A673 (cell line): Measurements from ENCODE around the gene FSTL4. TPM values are rescaled to one million over a fixed set of nuclear protein-coding genes. Genes with fewer than 3 reads are reported as not detected.

ENCODE experiments used
- BruUV-seq: library from RNA; stranded (reverse); fragments of 400-500 nt; replicated peaks from 2 replicates; lab custom pipeline; 2021; lab: Mats Ljungman, UMichigan
- CTCF ChIA-PET: fragments of 300-600 bp; sonication (Branson Sonifier 250); formaldehyde crosslinking; loops from one replicate; lab custom pipeline; 2022; ENCODE audit warnings: antibody characterized with exemption; lab: Charles Lee
- POLR2A ChIA-PET: fragments of 300-600 bp; sonication (Branson Sonifier 250); formaldehyde crosslinking; loops from one replicate; lab custom pipeline; 2022; ENCODE audit warnings: antibody characterized with exemption; ENCODE audit not compliant: low non-redundant PET; lab: Charles Lee
- DNase-seq: peaks from one replicate; pipeline ENCODE4 v3.0.0-alpha.2; 2015; ENCODE audit warnings: low spot score
- H3K27ac ChIP-seq: fragments of 200-600 bp; sonication (generic); 2 replicates; pipeline ENCODE4 v1.5.1; 2016; ENCODE audit warnings: mixed run types, low read depth, mild to moderate bottlenecking, mixed read lengths, antibody characterized with exemption, low read length; ENCODE audit not compliant: poor library complexity, severe bottlenecking
- H3K27me3 ChIP-seq: fragments of 200-600 bp; sonication (generic); replicated peaks from 2 replicates; pipeline ENCODE4 v1.6.1; 2017; ENCODE audit warnings: mixed run types, low read depth, mild to moderate bottlenecking, mixed read lengths, antibody characterized with exemption, low read length; ENCODE audit not compliant: insufficient read depth, poor library complexity
- H3K36me3 ChIP-seq: fragments of 200-600 bp; sonication (generic); 2 replicates; pipeline ENCODE4 v1.6.1; 2016; ENCODE audit warnings: mixed run types, mild to moderate bottlenecking, mixed read lengths, antibody characterized with exemption, low read length; ENCODE audit not compliant: insufficient read depth, poor library complexity, severe bottlenecking
- H3K4me1 ChIP-seq: fragments of 200-600 bp; sonication (generic); 2 replicates; pipeline ENCODE4 v1.6.1; 2017; ENCODE audit warnings: mixed run types, mild to moderate bottlenecking, mixed read lengths, antibody characterized with exemption, low read length; ENCODE audit not compliant: insufficient read depth, poor library complexity, severe bottlenecking
- H3K4me3 ChIP-seq: fragments of 200-600 bp; sonication (generic); 2 replicates; pipeline ENCODE4 v1.5.1; 2016; ENCODE audit warnings: low read depth, mixed run types, mild to moderate bottlenecking, mixed read lengths, low read length; ENCODE audit not compliant: poor library complexity, severe bottlenecking
- H3K9me3 ChIP-seq: fragments of 200-600 bp; sonication (generic); 2 replicates; pipeline ENCODE4 v1.6.1; 2016; ENCODE audit warnings: mixed run types, low read depth, mild to moderate bottlenecking, mixed read lengths, antibody characterized with exemption, low read length; ENCODE audit not compliant: poor library complexity, severe bottlenecking
- EZH2 ChIP-seq: fragments of 200-600 bp; sonication (generic); IDR thresholded peaks from 2 replicates; pipeline ENCODE4 v1.6.1; 2017; ENCODE audit warnings: borderline replicate concordance, low read depth, mild to moderate bottlenecking, mixed read lengths, antibody characterized with exemption, low read length; ENCODE audit not compliant: poor library complexity, severe bottlenecking
- intact Hi-C: fragments of 100-400 bp; cut with micrococcal nuclease; formaldehyde crosslinking; loops from one replicate; pipeline ENCODE4 v1.10.0; 2022; ENCODE audit not compliant: unreplicated experiment
- total RNA-seq: library from RNA; stranded (reverse); gene quantifications from 2 replicates; pipeline ENCODE4 v1.2.3, GENCODE V29; 2021
- TF ChIP-seq, protein P1 (sequence below): fragments of 300-800, 200-600 bp; sonication (generic); conservative IDR thresholded peaks from 2 replicates; pipeline ENCODE4 v1.5.1; 2017; ENCODE audit warnings: low read depth, mild to moderate bottlenecking, antibody characterized with exemption, low read length, moderate library complexity, mixed read lengths

Gene FSTL4
- total RNA-seq, 1 experiment from 2014 or later, result 0.86 TPM

DNA sequence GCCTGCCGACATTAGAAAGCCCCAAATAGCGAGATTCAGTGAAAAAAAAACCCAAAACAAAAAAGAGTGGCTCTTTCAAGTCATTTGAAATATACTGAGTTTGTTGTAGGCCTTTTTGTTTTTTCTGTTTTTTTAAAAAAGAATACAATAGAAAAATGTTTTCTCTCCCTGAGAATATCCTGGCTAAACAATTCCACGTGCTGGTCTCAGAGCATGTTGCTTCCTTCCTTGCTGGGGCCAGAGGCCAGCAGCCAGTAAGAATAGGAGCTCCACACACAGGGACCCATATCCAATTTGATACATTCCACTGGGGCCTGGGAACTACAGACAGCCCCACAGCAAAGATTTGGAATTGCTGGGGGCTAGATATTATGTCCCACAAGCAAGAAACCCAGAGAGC is 369.1 kb downstream of the FSTL4 start:
- Histone ChIP-seq H3K36me3 (no peaks in the 10 kb centered on the region), H3K27ac (no peak overlapping the region), H3K9me3 (no peaks in the 10 kb centered on the region), H3K4me1 (peaks cover 8% of the 10 kb centered on the region), H3K4me3 (no peak overlapping the region), H3K27me3 (no peaks in the 10 kb centered on the region)
- no peak for TF ChIP-seq EZH2
- TF ChIP-seq, protein P1, sequence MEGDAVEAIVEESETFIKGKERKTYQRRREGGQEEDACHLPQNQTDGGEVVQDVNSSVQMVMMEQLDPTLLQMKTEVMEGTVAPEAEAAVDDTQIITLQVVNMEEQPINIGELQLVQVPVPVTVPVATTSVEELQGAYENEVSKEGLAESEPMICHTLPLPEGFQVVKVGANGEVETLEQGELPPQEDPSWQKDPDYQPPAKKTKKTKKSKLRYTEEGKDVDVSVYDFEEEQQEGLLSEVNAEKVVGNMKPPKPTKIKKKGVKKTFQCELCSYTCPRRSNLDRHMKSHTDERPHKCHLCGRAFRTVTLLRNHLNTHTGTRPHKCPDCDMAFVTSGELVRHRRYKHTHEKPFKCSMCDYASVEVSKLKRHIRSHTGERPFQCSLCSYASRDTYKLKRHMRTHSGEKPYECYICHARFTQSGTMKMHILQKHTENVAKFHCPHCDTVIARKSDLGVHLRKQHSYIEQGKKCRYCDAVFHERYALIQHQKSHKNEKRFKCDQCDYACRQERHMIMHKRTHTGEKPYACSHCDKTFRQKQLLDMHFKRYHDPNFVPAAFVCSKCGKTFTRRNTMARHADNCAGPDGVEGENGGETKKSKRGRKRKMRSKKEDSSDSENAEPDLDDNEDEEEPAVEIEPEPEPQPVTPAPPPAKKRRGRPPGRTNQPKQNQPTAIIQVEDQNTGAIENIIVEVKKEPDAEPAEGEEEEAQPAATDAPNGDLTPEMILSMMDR, result no peak
- intact Hi-C loops, result no loop called here
- no TSS peak for BruUV-seq
- no peak for DNase-seq
- POLR2A ChIA-PET, result no interaction called here
- CTCF ChIA-PET, result no interaction called here

DNA sequence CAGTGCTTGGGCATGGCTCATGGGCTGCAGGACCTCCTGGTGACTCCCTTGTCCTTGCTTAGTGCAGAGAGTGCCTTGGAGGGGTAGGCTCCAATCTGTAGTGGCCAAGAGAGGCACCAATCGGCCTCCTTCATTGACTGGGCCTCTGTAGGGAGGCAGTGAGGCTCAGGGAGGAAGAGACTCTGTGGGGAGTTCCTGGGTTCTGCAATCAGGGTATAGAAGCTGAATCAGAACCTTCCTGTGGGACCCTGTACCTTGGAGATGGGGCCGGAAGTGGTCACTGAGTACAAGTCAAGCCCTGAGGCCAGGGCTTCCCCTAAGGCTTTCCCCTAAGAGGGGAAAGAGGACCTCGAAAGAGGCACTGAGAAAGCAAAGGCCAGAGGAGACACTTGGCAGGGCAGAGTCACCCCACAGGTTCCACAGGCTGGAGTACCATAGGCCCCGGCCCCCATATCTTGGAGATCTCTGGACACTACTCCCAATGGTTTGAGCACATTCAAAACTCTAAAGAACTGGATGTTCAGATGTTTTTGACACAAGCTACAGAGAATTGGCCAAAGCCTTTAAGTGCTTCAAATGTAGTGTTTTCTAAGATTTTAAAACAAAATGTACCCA is 370.0 kb downstream of the FSTL4 start:
- no TSS peak for BruUV-seq
- H3K36me3 ChIP-seq, result no peaks in the 10 kb centered on the region
- CTCF ChIA-PET, result no interaction called here

DNA sequence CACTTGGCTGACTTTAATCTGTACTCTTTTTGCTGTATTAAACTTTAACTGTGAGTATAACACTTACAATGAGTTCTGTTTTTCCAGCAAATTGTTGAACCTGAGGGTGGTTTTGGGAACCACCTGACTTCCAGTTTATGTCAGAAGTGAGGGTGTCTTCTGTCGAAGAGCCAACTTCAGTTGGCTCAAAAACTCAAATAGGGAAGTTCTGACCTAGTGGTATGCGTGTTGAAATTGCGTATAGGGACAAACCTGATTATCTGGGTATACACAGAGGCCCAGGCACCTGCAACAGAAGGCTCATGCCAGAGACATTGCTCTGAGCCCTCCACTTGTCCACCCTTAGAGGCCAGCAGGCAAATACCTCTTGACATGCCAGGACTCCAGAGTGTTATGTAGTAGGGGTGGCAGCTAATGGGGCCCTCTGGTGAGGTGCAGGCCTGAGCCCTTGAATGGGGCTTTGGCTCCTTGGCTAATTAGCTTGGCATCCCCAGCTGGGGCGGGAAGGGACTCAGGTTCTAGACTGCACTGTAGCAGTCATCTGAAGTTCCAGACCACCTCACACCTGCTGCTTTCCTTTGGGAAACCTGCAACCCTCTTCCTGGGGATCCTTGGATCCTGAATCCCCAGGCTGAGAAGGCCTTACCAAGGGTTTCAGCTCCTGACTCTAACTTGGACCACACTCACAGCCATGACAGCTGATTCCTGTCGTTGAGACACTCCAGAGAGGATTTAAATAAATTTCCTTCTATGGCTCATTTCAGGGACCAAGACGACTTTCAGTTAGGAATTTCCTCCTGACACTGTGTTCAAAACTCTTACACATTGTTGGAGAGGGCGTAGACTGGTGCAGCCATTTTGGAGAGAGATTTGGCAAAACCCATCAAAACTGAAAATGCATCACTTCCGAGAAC is 370.9 kb downstream of the FSTL4 start:
- POLR2A ChIA-PET, result no interaction called here
- DNase-seq, result no peak
- intact Hi-C loops, result no loop called here
- TF ChIP-seq EZH2, result no peak
- TF ChIP-seq, protein P1, result no peak
- H3K36me3 ChIP-seq, result no peaks in the 10 kb centered on the region
- H3K4me1 ChIP-seq, result peaks cover 8% of the 10 kb centered on the region
- no TSS peak for BruUV-seq
- no peaks in the 10 kb centered on the region for H3K27me3 ChIP-seq
- no peak overlapping the region for H3K27ac ChIP-seq
- CTCF ChIA-PET, result no interaction called here
- no peak overlapping the region for H3K4me3 ChIP-seq
- H3K9me3 ChIP-seq, result no peaks in the 10 kb centered on the region

More for the DNA sequence above, 370.0 kb downstream of the FSTL4 start:
- TF ChIP-seq, protein P1, result no peak
- TF ChIP-seq EZH2, result no peak
- no peak for DNase-seq
- POLR2A ChIA-PET, result no interaction called here
- Histone ChIP-seq H3K9me3 (no peaks in the 10 kb centered on the region), H3K4me1 (peaks cover 8% of the 10 kb centered on the region), H3K27me3 (no peaks in the 10 kb centered on the region), H3K27ac (no peak overlapping the region), H3K4me3 (no peak overlapping the region)
- intact Hi-C loops, result no loop called here
